Neural cell (in vitro differentiated cells): Measurements from ENCODE around the gene C1QC.

Experiments
- EP300 ChIP-seq: fragments of 450-650 bp; conservative IDR thresholded peaks from 2 replicates; pipeline ENCODE4 v1.6.1; 2014; ENCODE audit warnings: antibody characterized with exemption, mild to moderate bottlenecking, moderate library complexity; ENCODE audit not compliant: poor library complexity, severe bottlenecking
- EZH2 ChIP-seq: fragments of 200-600, 300-800 bp; shearing (Covaris generic), sonication (generic); IDR thresholded peaks from 2 replicates; pipeline ENCODE4 v1.6.1; 2014; ENCODE audit warnings: antibody characterized with exemption, low read length, borderline replicate concordance, mild to moderate bottlenecking; ENCODE audit not compliant: insufficient read depth, poor library complexity, severe bottlenecking
- MXI1 ChIP-seq: fragments of 450-650 bp; conservative IDR thresholded peaks from 2 replicates; pipeline ENCODE4 v1.6.1; 2014; ENCODE audit warnings: antibody characterized with exemption, mild to moderate bottlenecking; ENCODE audit not compliant: poor library complexity, severe bottlenecking
- POLR2AphosphoS5 ChIP-seq: IDR thresholded peaks from 2 replicates; pipeline ENCODE4 v1.6.1; 2012
- RAD21 ChIP-seq: fragments of 450-650 bp; conservative IDR thresholded peaks from 2 replicates; pipeline ENCODE4 v1.6.1; 2014; ENCODE audit warnings: antibody characterized with exemption, mild to moderate bottlenecking, moderate library complexity
- SMC3 ChIP-seq: fragments of 450-650 bp; conservative IDR thresholded peaks from 2 replicates; pipeline ENCODE4 v1.6.1; 2014; ENCODE audit warnings: antibody characterized with exemption, mild to moderate bottlenecking, moderate library complexity; ENCODE audit not compliant: poor library complexity
- TAF1 ChIP-seq: IDR thresholded peaks from 2 replicates; pipeline ENCODE4 v1.6.1; 2012; ENCODE audit warnings: low read depth
- TF ChIP-seq, protein P1 (sequence below): fragments of 450-650 bp; IDR thresholded peaks from 2 replicates; pipeline ENCODE4 v1.5.1; 2014; ENCODE audit warnings: antibody characterized with exemption, mild to moderate bottlenecking, moderate library complexity; ENCODE audit not compliant: poor library complexity, severe bottlenecking
- TF ChIP-seq, protein P2 (sequence below): IDR thresholded peaks from 2 replicates; pipeline ENCODE4 v1.6.1; 2012; ENCODE audit warnings: borderline replicate concordance

DNA sequence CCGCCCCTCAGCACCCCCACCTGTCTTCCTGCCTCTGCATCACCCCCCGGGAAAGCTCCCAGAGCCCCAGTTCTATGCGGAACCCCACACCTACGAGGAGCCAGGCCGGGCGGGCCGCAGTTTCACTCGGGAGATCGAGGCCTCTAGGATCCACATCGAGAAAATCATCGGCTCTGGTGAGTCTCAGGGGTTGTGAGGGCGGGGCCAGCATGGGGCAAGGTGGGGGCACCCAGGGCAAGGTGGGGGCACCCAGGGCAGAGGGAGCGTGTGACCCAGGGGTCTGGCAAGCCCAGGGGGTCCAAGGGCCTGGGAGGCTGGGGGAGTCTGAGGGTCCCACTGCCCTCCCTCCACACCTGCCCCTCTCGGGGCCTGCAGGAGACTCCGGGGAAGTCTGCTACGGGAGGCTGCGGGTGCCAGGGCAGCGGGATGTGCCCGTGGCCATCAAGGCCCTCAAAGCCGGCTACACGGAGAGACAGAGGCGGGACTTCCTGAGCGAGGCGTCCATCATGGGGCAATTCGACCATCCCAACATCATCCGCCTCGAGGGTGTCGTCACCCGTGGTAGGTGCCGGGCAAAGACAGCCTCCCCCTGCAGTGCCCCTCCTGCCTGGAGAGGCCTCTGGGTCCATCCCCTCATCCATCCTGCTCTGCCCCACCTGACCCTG, 46.0 kb upstream of the C1QC start:
- TF ChIP-seq EZH2 (no peak), POLR2AphosphoS5 (no peak), SMC3 (no peak), RAD21 (no peak), EP300 (no peak), MXI1 (no peak), TAF1 (no peak)
- TF ChIP-seq, protein P1, sequence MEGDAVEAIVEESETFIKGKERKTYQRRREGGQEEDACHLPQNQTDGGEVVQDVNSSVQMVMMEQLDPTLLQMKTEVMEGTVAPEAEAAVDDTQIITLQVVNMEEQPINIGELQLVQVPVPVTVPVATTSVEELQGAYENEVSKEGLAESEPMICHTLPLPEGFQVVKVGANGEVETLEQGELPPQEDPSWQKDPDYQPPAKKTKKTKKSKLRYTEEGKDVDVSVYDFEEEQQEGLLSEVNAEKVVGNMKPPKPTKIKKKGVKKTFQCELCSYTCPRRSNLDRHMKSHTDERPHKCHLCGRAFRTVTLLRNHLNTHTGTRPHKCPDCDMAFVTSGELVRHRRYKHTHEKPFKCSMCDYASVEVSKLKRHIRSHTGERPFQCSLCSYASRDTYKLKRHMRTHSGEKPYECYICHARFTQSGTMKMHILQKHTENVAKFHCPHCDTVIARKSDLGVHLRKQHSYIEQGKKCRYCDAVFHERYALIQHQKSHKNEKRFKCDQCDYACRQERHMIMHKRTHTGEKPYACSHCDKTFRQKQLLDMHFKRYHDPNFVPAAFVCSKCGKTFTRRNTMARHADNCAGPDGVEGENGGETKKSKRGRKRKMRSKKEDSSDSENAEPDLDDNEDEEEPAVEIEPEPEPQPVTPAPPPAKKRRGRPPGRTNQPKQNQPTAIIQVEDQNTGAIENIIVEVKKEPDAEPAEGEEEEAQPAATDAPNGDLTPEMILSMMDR, result no peak
- TF ChIP-seq, protein P2, sequence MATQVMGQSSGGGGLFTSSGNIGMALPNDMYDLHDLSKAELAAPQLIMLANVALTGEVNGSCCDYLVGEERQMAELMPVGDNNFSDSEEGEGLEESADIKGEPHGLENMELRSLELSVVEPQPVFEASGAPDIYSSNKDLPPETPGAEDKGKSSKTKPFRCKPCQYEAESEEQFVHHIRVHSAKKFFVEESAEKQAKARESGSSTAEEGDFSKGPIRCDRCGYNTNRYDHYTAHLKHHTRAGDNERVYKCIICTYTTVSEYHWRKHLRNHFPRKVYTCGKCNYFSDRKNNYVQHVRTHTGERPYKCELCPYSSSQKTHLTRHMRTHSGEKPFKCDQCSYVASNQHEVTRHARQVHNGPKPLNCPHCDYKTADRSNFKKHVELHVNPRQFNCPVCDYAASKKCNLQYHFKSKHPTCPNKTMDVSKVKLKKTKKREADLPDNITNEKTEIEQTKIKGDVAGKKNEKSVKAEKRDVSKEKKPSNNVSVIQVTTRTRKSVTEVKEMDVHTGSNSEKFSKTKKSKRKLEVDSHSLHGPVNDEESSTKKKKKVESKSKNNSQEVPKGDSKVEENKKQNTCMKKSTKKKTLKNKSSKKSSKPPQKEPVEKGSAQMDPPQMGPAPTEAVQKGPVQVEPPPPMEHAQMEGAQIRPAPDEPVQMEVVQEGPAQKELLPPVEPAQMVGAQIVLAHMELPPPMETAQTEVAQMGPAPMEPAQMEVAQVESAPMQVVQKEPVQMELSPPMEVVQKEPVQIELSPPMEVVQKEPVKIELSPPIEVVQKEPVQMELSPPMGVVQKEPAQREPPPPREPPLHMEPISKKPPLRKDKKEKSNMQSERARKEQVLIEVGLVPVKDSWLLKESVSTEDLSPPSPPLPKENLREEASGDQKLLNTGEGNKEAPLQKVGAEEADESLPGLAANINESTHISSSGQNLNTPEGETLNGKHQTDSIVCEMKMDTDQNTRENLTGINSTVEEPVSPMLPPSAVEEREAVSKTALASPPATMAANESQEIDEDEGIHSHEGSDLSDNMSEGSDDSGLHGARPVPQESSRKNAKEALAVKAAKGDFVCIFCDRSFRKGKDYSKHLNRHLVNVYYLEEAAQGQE, result no peak
